Left renal pelvis (tissue), 4 donors: ENCODE results near the gene RPAP2. TPM values are rescaled to one million over a fixed set of nuclear protein-coding genes. Genes with fewer than 3 reads are reported as not detected.
"Not testable (repeated sequence)": the region's sequence is repeated elsewhere in the genome, so short reads cannot be mapped to it uniquely, and the experiment has no call there.

Experiments
- DNase-seq, 4 donors: peaks; one replicate each; pipeline ENCODE4 v3.0.0-alpha.2; 2013; ENCODE audit warnings: low read depth in 4 of 4, low spot score in 3 of 4
- polyA plus RNA-seq, 4 donors: library from polyadenylated mRNA; unstranded; fragments of 120-200 nt; gene quantifications; one replicate each; pipeline ENCODE4 v1.2.1, GENCODE V29; 2013; ENCODE audit not compliant: insufficient read length in 4 of 4

RPAP2 gene
- polyA plus RNA-seq, 4 donors: 30.4 to 40.1 (median 34.2) TPM

DNA sequence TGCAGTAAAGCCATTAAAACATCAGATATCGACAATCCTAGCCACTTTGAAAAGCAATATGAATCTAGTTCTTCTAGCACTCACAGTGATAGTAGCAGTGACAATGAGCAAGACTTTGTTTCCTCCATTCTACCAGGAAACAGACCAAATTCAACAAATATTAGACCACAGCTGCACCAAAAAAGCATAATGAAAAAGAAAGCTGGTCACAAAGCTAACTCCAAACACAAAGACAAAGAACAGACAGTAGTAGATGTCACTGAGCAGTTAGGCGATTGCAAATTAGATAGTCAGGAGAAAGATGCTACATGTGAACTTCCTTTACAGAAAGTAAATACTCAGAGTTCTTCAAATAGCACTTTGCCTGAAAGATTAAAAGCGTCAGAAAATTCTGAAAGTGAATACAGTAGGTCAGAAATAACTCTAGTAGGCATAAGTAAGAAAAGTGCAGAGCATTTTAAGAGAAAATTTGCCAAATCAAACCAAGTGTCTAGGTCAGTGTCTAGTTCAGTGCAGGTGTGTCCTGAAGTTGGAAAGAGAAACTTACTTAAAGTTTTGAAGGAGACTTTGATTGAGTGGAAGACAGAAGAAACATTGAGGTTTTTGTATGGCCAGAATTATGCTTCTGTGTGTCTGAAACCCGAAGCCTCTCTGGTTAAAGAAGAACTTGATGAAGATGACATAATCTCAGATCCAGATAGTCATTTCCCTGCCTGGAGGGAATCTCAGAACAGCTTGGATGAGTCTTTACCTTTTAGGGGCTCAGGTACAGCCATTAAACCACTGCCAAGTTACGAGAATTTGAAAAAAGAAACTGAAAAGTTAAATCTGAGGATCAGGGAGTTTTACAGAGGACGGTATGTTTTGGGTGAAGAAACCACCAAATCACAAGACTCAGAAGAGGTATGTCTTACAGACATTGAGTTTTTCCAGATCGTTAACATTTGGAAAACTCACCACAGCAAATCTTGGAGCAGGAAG, 24.9 kb downstream of the RPAP2 start:
- no peak for DNase-seq

DNA sequence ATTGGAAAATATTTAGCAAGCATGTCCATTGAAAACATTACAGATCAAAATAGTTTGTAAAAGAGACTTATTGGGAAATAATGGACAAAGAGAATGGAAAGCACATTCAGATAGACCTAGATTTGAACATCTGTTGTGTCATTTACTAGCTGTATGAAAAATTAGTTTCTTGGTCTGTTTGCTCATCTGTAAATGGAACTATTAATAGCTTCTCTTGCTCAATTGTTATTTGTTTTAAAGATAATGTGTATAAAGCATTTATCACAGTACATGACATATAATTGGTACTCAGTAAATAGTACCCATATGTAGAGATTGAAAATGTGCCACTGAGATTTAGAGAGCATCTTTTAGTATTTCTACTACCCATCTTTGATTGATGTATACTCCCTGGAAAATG, 25.9 kb downstream of the RPAP2 start:
- no peak for DNase-seq

DNA sequence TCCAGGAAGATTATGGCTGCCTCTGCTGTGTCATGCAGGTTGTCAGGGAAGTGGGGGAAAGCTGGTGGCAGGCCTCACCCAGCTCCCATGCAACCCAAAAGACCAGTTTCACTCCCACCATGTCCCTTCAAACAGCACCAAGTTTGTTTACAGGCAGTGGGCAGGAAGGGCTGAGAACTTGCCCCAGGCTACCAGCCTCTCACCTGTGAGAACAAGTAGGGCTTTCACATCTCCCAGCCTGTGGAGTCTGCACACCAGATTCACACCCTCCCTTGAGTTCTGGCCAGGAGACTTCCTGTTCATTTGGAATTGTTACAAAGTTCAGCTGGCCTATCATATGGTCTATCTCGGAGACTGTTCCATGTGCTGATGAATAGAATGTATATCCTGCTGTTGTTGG, 27.8 kb downstream of the RPAP2 start:
- DNase-seq: no peak

DNA sequence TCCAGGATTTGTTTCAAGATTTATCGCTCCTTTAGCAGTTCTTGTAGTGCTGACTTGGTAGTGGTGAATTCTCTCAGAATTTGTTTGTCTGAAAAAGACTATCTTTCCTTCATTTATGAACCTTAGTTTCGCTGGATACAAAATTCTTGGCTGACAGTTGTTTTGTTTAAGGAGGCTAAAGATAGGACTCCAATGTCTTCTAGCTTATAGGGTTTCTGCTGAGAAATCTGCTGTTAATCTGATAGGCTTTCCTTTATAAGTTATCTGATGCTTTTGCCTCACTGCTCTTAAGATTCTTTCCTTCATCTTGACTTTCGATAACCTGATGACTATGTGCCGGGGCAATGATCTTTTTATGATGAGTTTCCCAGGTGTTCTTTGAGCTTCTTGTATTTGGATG, 28.9 kb downstream of the RPAP2 start:
- no peak for DNase-seq

DNA sequence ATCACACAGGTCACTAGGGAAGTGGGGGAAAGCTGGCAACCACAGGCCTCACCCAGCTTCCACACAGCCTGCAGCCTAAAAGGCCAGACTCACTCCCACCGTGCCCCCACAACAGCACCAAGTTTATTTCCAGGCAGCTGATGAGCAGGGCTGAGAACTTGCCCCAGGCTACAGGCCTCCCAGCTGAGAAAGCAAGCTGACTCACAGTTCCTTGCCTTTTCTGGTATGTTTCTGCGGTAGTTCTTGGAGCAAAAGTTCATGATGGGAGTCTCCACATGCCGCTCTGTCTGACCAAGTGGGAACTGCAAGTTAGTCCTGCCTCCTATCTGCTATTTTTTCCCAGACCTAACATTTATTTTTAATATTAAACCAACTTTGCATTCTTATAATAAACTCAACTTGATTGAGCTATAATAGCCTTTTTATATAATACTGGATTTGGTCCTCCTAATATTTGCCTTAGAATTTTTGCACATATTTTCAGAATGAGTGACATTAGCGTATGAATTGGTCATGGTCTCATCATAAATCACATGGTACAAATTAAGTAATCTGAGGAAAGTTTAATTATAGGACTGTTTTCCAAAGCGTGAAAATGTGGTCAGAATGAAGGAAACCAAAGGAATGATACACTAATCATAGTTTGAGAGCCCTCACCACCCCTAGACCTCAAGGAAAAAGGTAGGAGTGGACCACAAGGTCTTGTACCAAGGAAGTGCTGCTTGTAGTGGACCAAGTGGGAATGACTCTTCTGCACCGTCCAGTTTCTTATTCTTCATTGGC, 30.7 kb downstream of the RPAP2 start:
- no peak for DNase-seq

DNA sequence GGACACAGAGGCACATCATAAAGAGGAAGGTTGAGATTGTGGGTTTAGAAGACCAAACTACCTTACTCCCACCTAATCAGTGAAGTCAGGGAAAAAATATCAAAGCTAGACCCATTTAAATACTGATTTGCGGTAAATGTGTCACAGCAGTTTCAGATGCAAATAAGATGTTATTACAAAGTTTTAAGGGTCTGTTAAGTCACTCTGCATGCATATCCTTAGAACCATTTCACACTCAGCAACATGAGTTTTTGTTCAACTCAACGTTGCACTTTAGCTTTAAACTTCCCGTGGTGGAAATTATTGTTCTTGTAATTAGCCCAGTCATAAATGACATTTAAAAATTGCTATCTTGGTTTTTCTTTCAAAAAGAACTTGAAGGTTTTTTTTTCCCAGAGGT, 34.8 kb downstream of the RPAP2 start:
- DNase-seq: no peak

DNA sequence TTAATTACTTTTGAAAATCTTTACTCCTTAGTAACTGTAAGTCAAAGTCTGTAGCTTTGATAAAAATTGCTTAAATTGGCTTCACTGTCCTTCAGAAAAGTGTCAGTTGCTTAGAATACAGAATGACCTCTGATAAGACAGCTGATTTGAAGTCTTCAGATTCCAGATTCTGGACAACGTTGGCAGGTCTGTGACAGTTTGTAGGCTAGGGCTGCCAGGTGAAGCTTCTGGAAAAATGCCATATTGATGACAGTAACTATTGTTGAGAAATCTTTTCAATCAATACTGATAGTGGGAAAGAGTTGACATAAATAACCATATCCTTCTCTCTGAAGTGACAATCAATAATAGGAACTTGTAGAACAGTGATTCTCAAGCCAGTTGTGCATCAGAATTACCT, 41.3 kb downstream of the RPAP2 start:
- no peak for DNase-seq

DNA sequence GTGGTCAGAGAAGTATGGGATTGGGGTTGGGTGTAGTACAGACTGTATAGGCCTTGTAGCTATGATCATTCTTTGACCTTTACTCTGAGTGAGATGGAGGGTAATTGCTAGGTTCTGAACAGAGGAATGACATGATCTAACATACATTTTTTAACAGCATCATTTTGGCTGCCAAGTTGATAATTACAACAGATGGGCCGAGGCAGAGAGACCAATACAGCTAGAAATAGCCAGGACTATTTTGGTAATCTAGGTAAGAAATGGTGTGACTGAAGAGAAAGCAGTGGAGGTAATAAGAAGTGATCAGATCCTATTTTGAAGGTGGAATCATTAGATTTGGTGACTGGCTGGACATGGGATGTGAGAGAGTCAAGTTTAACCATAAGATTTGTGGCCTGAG, 43.5 kb downstream of the RPAP2 start:
- DNase-seq: no peak

DNA sequence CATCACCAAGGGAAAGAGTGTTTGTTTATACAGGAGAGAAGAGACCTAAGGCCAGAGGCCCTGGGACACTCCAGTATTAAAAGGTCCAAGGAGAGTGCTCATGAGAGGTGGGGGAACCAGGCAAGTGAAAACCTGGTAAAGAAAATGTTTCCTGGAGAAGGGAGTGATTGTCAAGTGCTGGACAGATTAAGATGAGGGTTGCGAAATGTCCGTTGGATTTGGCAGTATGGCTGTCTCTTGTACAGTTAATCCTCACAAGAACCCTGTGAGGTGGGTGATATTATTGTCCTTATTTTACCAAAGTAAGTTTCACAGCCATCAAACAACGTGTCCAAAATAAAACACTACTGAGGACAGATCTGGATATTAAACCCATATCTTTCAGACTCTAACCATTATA, 44.2 kb downstream of the RPAP2 start:
- DNase-seq: no peak

DNA sequence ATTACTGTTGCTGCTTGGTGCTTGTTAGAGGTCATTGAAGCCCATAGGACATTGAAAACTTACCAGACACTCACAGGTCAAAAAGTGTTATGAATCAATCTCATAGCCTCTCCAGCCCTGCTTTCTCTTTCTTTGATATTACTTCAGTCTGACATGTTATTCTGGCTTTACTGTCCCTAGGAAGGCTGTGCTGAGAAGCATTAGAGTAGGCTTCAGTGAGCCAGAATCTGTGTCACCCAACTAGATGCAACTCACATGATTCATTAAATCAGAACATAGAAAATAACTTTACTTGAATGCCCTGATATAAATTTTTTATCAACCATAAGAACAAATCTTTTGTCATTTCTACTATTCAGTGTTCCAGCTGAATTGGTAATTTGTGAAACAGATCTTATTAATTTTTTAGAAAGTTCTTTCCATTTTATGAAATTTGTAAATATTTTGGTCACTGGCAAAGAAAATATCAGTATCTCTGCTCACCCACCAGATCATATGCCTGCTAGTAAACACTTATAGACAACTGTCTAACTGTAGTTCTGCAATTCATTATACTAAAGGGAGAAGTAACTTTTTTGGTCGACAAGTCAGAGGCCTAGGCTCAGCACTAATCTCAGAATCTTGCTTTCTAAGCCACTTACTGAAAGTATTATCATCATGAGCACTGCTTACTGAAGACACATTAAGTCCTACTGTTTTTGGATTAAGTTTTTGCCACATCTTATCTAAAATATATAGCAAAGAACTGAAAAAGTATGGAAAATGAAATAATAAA, 48.2 kb downstream of the RPAP2 start:
- DNase-seq: no peak

DNA sequence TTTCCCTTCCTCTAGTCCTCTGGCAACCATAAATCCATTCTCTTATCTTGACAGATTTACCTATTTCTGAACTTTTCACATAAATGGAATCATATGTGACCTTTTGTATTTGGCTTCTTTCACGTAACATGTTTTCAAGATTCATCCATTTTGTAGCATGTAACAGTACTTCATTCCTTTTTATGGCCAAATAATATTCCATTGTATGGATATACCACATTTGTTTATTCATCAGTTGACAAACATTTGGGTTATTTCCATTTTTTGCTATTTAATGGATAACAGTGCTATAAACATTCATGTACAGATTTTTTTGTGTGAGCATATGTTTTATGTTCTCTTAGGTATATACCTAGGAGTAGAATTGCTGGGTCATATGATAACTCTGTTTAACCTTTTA, 54.0 kb downstream of the RPAP2 start:
- DNase-seq: no peak

DNA sequence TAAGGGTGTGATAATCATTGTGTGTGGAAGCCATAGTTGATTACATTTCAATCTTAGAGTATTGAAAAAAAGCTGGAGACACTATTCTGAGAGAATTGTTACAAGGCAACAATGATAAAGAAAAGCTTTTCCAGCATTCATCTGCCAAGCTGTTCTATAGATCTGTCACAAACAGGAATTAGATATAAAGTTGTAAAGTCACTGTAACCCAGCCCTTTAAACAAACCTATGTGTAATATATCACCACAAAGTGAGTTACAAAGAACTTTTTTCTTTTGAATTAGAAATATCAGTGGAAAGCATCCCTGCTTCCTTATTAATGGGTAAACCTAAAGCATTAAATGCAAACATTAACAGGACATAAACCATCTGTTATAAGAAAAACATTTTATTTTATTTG, 55.4 kb downstream of the RPAP2 start:
- no peak for DNase-seq

DNA sequence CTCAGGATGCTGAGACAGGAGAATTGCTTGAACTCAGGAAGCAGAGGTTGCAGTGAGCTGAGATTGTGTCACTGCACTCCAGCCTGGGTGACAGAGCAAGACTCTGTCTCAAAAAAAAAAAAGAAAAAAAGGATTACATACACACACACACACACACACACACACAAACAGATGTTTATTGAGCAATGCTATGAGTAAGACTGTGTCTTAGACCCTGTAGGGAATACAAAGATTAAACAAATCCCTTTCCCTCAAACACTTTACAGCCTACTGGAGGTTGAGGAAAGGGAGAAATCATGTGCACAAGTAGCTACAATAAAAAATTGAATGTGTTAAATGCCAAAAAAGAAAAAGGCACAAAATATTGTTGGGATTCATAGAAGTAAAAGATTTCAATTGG, 58.1 kb downstream of the RPAP2 start:
- DNase-seq: no peak

DNA sequence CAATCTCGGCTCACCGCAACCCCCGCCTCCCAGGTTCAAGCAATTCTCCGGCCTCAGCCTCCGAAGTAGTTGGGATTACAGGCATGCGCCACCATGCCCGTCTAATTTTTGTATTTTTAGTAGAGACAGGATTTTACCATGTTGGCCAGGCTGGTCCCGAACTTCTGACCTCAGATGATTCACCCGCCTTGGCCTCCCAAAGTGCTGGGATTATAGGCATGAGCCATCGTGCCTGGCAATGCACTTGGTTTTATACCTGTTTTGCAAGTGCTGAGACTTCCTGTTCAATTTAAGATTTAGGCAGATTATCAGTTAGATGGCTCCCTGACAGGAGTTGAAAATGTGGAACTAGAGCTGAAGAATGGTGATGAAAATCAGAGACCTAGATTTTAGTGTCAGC, 60.5 kb downstream of the RPAP2 start:
- not testable (repeated sequence) for DNase-seq

DNA sequence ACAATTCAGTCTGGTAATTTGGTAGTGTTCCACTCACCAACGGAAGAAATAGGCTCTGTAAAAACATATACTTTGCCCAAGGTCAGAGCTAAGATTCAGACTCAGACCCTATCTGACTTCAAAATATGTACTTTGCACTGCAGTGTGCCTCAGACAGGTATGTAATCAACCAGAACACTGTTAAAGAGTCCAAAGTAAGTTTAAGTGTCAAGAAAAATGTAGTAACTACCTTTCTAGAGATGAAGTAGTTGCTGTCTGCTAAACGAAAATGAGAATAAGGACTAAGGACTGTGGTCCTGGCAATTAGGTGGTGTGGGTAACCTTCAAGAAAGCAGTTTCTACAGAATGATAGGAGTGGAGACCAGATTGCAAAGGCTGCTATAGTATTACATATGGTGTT, 61.1 kb downstream of the RPAP2 start:
- no peak for DNase-seq

DNA sequence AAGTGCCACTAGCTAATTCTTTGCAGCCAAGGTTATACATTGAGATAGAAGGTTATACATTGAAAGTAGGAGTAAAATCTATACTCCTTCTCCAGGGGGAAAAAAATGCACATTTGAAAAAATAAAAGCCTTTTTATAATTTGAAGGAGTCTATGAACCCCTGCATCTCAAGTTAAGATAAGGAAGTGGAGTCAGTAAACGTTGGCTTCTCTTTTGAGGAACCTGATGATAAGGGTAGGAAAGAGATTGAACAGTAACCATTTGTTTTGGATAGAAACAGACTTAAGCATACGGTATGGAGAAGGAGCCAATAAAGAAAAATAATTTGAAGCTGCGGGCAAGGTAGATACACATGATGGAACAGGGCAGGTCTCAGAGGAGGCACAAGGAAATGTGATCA, 64.1 kb downstream of the RPAP2 start:
- DNase-seq: no peak

DNA sequence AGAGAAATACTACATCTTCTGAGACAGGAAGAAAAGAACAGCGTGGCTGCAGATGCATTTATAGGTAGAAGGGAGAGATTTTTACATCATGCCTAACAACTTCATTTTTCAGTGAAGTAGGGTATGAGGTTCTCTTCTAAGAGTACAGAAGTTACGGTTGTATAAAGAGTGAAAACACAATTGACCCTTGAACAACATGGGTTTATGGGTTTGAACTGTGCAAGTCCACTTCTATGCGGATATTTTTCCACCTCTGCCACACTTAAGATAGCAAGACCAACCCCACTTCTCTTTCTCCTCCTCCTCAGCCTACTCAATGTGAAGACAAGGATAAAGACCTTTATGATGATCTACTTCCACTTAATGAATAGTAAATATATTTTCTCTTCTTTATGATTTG, 64.5 kb downstream of the RPAP2 start:
- no peak for DNase-seq

DNA sequence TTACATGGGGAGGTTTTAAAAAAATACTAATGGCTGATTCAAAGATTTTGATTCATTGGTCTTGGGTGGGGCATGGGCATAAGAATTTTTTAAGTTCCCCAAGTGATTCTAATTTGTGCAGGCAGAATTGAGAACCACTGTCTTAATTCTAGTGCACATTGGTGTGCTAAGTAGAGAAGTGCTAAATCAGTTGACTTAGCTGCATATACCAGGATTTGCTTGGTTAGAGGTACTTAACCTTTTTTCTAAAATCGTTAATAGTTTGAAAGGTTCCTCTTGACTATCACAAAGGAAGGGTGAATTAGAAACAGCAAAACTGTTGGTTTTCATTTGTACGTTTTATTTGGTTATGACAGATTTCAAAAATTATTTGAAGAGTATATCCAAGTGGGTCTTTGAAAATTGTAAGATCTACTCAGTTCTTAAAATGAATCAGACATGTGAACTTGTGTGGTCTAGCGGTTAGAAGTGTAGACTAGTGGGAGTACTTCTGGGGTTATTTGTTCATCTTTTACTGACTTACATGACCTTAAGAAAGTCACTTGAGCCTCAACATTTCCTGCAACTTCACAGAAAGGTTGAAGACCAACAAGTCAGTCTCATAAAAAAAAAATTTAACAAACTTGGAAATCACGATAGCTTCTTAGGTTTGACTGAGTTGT, 66.7 kb downstream of the RPAP2 start:
- DNase-seq: no peak

DNA sequence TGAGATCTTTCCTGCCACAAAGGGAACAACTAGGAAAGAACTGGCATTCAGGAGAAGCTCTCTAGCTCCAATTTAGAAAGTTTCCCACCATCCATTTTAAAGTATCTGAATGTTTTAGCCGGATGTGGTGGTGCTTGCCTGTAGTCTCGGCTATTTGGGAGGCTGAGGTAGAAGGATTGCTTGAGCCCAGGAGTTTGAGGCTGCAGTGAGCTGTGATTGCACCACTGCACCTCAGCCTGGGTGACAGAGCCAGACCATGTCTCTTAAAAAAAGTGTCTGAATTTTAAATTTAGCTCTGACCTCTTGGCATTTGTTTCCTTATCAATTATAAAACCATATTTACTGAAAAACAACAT, 67.2 kb downstream of the RPAP2 start:
- no peak for DNase-seq

DNA sequence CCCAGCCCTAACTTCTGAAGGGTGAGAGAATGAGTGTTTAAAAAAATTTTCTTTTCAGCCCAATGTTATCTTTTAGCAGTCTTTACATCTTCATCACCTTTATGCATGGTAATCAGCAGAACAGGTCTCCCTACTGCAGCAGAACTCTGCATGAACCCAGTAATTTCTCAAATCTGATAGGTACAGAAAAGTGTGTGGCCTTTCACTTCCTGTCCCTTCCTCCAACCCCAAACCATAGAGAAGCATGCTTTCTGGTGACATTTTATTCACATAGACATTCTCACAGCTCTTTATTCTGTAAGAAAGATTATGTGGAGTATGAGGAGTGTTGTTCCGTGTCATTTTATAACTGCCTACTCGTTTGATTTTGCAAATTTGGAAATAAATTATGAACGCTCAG, 68.6 kb downstream of the RPAP2 start:
- no peak for DNase-seq

DNA sequence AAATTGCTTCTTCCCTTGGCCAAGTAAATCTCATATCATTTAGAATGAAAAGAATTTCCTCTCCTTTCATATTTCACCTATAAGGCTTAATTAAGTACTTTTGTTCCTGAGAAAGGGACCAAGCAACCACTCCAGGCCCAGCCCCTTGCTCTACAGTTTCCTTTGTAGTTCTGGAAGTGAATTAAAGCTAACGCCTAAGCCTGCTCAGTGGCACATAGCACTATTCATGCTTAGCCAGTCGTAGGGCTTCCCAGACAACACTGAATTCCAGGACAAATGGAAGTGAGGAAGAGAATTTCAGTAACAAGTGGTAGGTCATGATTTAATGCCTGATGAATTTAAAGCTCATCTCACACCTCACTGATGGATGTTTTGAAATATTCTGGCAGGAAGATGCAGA, 73.3 kb downstream of the RPAP2 start:
- no peak for DNase-seq
